GM19438 (cell line): ENCODE measurements around the gene SULT1A2.
"Not testable (repeated sequence)": the region's sequence is repeated elsewhere in the genome, so short reads cannot be mapped to it uniquely, and the experiment has no call there.

Source experiments
- ATAC-seq: cut with Tn5 transposase; IDR thresholded peaks from one replicate; pipeline ENCODE4 v1.9.1; 2021; ENCODE audit warnings: low read depth; ENCODE audit not compliant: unreplicated experiment

The SULT1A2 gene

DNA sequence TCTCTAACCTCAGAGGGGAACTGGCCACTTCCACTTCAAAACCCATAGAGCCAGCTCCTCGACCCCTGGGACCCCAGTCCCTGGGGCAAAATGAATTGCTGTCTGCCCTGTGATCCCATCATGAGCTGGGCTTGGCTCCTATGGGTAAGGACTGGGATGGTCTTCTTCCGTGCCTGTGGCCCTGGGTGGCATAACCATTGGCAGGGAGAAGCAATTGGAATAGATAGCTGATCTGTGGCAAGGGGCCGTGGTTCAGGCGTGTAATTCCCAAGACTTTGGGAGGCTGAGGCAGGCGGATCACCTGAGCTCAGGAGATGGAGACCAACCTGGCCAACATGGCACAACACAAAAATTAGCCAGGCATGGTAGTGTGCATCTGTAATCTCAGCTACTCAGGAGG, 4.3 kb downstream of the SULT1A2 start:
- no peak for ATAC-seq

- ATAC-seq: no peak
Measured at GRCh38 chr16:28591355-28591754, 5.5 kb downstream of the SULT1A2 start.

- no peak for ATAC-seq
Measured at GRCh38 chr16:28590384-28591340, 6.2 kb downstream of the SULT1A2 start.

- no peak for ATAC-seq
Measured at GRCh38 chr16:28589930-28590329, 6.9 kb downstream of the SULT1A2 start.

DNA sequence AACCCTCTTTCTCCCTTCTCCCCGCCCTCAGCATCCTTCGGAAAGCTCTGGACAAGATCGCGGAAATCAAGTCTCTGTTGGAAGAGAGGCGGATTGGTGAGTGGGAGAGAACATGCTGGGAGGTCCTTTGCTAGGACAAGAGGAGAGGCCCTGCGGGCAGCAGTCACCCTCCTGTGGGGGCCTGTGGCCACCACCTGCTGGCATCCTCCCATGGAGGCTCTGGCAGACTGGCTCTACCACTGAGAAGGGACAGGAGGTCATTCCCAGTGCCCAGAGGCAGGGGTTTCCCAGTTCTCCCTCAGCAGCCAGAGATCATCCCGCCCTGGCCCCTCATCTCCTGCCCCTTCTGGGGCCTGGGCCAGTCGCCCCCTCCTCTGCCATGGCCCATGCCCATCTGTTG, 7.8 kb downstream of the SULT1A2 start:
- ATAC-seq: no peak

DNA sequence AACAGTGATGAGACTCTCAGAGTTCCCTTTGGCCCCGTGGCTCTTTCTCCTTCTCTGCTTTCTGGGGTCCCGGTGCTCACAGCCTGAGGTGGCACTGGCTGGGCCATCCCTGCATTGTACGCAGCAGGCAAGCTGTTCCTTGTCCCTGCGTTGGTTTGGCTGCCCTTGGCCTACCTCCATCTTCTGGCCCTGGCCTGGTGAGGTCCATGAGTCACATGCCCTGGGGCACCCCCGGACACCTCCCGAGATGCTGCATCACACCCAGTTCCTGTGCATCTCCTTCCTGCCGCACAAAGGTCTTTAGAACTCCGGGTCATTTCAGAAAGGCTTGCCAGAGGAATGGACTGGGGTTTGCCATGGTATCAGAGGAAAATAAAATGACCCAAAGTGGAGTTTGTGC, 9.5 kb downstream of the SULT1A2 start:
- ATAC-seq: no peak

DNA sequence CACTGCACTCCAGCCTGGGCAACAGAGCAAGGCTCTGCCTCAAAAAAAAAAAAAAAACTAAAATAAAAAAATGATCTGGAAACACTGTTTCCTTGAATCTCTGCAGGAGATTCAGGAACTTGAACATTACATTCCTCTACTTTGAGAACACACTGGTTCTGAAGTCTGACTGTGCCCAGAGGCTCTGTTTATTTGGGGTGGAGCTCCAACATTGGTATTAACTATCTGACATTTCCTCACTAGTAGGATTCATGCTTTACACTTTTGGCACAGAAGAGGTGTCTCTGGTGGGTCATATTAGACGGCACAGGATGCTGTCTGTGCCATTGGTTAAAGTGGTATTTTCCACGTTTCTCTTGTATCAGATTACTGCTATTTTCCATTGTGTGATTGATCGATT, 10.4 kb downstream of the SULT1A2 start:
- ATAC-seq: no peak

- no peak for ATAC-seq
Measured at GRCh38 chr16:28585674-28586073, 11.2 kb downstream of the SULT1A2 start.

GRCh38 chr16:28580726-28581315, 16.0 kb downstream of the SULT1A2 start:
- no peak for ATAC-seq

DNA sequence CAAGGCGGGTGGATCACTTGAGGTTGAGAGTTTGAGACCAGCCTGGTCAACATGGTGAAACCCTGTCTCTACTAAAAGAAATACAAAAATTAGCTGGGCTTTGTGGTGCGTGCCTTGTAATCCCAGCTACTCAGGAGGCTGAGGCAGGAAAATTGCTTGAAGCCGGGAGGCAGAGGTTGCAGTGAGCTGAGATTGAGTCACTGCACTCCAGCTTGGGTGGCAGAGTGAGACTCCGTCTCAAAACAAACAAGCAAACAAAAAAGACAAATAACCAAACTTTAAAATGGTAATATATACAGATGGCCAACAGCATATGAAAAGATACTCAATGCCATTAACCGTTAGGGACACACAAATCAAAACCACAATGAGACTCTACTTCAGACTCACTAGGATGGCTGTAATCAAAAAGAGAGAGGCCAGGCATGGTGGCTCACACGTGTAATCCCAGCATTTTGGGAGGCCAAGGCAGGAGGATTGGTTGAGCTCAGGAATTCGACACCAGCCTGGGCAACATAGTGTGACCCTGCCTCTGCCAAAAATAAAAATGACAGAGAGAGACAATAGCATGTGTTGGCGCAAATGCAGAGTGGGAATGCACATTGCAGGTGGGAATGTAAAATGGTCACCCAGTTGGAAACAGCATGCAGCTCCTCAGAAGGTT, 21.3 kb downstream of the SULT1A2 start:
- ATAC-seq: no peak

DNA sequence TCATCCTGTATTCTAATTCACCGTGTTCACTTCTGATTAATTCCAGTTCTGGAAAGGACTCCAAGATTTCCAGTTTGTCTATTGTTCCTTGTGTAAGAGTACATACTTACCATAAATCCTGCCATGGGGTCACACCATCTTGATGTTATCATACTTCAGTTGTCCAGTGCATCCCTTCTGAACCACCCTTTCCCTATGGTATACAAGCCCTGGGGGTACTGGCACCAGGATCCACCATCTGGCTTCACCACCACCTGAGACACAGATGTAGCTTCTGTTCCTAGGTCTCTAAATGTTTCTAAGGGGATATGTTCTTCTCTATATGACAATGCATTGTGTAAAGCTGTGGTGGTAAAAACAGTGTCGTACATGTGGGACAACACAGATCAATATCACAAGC, 21.9 kb downstream of the SULT1A2 start:
- no peak for ATAC-seq

DNA sequence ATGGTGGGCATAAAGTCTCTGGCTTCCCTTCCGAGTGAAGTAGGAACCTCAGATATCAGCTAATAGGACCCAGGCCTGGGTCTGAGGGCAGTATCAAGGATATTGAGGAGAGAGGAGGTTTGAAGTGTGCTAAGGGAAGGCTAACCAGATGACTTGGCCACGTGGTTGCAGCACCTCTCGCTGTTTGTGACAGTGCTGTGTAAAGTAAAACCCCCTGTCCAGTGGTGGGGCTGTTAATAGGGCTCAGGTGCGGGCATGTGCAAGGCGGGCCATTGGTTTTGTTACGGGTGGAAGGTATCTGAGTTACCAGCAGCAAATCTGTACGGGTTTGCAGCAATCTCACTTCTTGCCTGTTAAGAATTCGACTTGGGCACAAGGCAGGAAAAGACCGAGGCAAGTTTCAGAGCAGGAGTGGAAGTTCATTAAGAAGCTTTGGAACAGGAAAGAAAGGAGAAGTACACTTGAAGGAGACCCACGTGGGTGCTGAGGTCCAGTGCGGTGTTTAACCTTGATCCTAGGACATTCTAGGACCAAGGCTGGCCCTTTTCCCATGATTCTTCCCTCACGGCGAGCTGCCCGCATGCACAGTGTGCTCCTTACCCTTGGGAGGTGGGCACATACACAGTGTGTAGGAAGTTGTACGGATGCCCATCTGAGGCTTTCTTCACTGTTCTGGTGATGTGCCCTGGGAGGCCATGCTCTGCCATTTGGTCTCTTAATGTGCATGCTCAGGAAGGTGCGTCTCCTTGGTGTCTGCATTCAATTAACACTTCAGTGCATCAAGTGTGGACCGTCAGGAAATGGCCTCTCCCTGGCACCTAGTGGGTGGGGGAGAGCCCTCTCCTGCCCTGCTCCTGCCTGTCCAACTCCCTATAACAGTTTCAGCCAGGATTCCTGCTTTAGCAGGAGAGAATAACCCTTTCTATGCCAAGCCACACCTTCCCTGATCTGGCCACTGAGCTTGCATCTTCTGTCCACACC, 22.8 kb downstream of the SULT1A2 start:
- ATAC-seq: no peak

DNA sequence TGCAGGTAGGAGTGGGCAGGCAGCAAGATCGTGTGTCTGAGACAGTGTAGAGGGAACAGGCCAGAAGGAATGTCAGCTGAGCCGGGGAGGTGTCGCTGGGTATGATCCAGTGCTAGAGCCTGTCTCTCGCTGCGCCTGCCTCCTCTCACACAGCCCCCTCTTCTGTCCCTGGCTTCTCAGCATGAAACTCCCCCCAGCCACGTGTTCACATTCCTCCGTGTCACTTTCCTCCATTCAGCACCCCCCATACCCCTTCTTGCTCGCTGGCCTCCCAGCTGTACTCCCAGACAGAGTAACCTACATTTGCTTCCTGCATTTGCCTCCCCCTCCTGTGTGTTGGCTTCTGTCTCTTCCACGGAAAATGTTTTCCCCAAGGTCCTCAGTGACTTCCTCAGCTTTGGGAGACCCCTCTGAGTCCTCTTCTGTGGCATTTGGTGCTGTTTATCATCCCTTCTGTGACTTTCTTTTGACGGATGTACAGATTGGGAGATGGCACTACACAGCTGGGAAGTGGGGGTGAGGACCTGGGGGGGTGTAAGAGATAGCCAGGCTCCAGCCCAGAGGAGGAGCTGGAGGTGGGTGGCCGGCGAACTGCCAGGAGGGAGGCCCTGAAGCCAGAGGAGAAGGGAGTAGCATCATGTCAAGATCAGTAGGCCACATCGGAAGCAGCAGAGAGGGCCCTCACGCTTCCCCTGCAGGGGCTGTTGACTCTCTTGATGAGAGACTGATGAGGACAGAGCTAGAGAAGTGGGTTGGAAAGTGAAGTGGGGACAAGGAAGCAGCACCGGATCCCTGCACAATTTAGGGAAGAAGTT, 23.9 kb downstream of the SULT1A2 start:
- no peak for ATAC-seq

DNA sequence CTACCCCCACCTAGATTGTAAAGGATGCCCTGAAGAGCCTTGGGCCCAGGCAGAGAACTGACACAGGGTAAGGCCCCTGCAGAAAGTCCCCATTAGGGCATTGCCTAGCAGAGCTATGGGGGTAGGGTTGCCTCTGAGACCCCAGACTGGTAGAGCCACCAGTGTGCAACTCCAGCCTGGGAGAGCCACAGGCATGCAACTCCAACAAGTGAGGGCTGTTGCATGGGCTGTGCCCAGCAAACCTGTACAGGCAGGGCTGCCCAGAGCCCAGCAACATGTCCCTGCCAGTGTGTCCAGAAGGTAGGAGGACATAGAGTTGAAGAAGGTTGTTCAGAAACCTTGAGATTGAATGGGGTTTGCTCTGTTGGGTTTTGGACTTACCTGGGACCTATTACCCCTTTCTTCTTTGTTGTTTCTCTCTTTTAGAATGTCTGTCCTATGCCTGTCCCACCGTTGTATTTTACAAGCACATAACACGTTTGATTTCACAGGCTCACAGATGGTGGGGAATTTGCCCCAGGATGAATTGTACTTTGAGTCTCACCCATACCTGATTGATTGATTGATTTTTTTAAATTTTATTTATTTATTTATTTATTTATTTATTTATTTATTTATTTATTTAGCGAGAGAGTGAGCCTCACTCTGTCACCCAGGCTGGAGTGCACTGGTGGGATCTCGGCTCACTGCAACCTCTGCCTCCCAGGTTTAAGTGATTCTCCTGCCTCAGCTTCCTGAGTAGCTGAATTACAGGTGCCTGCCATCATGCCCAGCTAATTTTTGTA, 26.7 kb downstream of the SULT1A2 start:
- ATAC-seq: no peak

DNA sequence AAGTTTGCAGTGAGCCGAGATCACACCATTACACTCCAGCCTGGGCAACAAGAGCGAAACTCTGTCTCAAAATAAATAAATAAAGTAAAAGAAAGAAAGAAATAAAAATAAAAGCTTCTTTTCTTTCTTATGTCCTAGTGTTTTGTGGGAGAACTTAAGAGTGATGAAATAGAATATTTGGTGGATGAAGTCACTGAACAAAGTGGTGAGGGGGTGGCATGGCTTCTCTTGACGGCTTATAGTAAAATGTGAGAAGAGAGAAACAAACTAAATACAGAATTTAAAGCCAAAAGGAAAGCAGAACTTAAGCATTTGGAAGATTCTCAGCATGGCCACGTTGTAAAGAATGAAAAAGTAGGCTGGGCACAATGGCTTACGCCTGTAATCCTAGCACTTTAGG, 27.8 kb downstream of the SULT1A2 start:
- ATAC-seq: no peak

- no peak for ATAC-seq
Measured at GRCh38 chr16:28567292-28567691, 29.6 kb downstream of the SULT1A2 start.

DNA sequence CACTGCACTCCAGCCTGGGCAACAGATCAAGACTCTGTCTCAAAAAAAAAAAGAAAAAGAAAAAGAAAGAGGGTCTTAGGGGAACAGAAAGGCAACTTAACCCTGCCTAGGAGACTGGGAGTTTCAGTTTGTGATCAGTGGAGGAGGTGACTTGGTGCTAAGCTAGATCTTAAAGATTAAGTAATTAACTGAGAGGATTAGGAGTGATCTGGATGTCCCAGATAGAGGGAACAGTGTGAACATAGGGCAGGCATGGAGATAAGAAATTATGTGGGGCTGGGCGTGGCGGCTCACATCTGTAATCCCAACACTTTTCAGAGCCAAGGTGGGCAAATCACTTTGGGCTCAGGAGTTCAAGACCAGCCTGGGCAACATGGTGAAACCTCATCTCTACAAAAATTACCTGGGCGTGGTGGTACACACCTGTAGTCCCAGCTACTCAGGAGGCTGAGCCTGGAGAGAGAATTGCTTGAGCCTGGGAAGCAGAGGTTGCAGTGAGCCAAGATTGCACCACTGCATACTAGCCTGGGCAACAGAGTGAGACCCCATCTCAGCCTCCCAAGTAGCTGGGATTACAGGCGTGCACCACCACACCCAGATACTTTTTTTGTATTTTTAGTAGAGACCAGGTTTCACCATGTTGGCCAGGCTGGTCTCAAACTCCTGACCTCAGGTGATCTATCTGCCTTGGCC, 30.5 kb downstream of the SULT1A2 start:
- not testable (repeated sequence) for ATAC-seq

GRCh38 chr16:28563218-28563617, 33.6 kb downstream of the SULT1A2 start:
- ATAC-seq: no peak
